NT2/D1 (cell line): ENCODE measurements around the gene FOS.

Source experiments
- YY1 ChIP-seq: IDR thresholded peaks from 2 replicates; pipeline ENCODE4 v1.6.1; 2011; ENCODE audit not compliant: insufficient read length, insufficient read depth
- ZNF274 ChIP-seq: IDR thresholded peaks from 2 replicates; pipeline ENCODE4 v1.6.1; 2011; ENCODE audit warnings: mild to moderate bottlenecking, low read depth, low read length

- TF ChIP-seq ZNF274 (no peak), YY1 (no peak)
These were observed 29.2 kb downstream of the FOS start for GRCh38 chr14:75307700-75308379.
